Panc1 (cell line): ENCODE data around the gene ATP13A3.

Experiments used
- POLR2AphosphoS5 ChIP-seq: IDR thresholded peaks from 2 replicates; pipeline ENCODE4 v1.6.1; 2012; ENCODE audit warnings: mild to moderate bottlenecking, low read depth, low read length, moderate library complexity
- SIN3A ChIP-seq: IDR thresholded peaks from 2 replicates; pipeline ENCODE4 v1.6.1; 2012; ENCODE audit warnings: low read depth, mild to moderate bottlenecking, low read length, moderate library complexity, borderline replicate concordance; ENCODE audit not compliant: insufficient read depth
- TCF7L2 ChIP-seq: IDR thresholded peaks from 2 replicates; pipeline ENCODE4 v1.6.1; 2011; ENCODE audit warnings: mild to moderate bottlenecking, low read depth, low read length, inconsistent platforms
- TF ChIP-seq, protein P1 (sequence below): fragments of 450-650 bp; IDR thresholded peaks from 2 replicates; pipeline ENCODE4 v1.5.1; 2017; ENCODE audit warnings: mild to moderate bottlenecking
- TF ChIP-seq, protein P2 (sequence below), 2 experiments: IDR thresholded peaks; 2 replicates each; pipeline ENCODE4 v1.6.1; 2011 to 2012; ENCODE audit warnings: low read depth in 2 of 2, control low read depth in 1 of 2, low read length in 1 of 2, mild to moderate bottlenecking in 1 of 2, moderate library complexity in 1 of 2; ENCODE audit not compliant: insufficient read depth in 1 of 2

- TF ChIP-seq, protein P1, sequence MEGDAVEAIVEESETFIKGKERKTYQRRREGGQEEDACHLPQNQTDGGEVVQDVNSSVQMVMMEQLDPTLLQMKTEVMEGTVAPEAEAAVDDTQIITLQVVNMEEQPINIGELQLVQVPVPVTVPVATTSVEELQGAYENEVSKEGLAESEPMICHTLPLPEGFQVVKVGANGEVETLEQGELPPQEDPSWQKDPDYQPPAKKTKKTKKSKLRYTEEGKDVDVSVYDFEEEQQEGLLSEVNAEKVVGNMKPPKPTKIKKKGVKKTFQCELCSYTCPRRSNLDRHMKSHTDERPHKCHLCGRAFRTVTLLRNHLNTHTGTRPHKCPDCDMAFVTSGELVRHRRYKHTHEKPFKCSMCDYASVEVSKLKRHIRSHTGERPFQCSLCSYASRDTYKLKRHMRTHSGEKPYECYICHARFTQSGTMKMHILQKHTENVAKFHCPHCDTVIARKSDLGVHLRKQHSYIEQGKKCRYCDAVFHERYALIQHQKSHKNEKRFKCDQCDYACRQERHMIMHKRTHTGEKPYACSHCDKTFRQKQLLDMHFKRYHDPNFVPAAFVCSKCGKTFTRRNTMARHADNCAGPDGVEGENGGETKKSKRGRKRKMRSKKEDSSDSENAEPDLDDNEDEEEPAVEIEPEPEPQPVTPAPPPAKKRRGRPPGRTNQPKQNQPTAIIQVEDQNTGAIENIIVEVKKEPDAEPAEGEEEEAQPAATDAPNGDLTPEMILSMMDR: no peak
- TF ChIP-seq, protein P2, sequence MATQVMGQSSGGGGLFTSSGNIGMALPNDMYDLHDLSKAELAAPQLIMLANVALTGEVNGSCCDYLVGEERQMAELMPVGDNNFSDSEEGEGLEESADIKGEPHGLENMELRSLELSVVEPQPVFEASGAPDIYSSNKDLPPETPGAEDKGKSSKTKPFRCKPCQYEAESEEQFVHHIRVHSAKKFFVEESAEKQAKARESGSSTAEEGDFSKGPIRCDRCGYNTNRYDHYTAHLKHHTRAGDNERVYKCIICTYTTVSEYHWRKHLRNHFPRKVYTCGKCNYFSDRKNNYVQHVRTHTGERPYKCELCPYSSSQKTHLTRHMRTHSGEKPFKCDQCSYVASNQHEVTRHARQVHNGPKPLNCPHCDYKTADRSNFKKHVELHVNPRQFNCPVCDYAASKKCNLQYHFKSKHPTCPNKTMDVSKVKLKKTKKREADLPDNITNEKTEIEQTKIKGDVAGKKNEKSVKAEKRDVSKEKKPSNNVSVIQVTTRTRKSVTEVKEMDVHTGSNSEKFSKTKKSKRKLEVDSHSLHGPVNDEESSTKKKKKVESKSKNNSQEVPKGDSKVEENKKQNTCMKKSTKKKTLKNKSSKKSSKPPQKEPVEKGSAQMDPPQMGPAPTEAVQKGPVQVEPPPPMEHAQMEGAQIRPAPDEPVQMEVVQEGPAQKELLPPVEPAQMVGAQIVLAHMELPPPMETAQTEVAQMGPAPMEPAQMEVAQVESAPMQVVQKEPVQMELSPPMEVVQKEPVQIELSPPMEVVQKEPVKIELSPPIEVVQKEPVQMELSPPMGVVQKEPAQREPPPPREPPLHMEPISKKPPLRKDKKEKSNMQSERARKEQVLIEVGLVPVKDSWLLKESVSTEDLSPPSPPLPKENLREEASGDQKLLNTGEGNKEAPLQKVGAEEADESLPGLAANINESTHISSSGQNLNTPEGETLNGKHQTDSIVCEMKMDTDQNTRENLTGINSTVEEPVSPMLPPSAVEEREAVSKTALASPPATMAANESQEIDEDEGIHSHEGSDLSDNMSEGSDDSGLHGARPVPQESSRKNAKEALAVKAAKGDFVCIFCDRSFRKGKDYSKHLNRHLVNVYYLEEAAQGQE (IDR thresholded peaks at IDR 0.05; ENCODE audit: insufficient read depth in 1 of 2, low read depth in 2 of 2, low read length in 1 of 2): no peak
- TF ChIP-seq SIN3A: no peak
- TF ChIP-seq POLR2AphosphoS5: no peak
- no peak for TF ChIP-seq TCF7L2
Observed at GRCh38 chr3:194446172-194446571, 40.6 kb downstream of the ATP13A3 start.
